SK-N-SH (cell line): ENCODE results near the gene DDX1. TPM values are rescaled to one million over a fixed set of nuclear protein-coding genes. Genes with fewer than 3 reads are reported as not detected.

Experiments
- CTCF ChIA-PET: fragments of 300-600, 350-600 bp; formaldehyde crosslinking; extraction: SDS; loops from one replicate; lab custom pipeline; 2021; lab: Yijun Ruan, JAX
- POLR2A ChIA-PET: fragments of 350-600 bp; sonication (Branson Sonifier 250); formaldehyde crosslinking; extraction: SDS; loops from one replicate; lab custom pipeline; 2020; ENCODE audit warnings: antibody characterized with exemption, inconsistent platforms; lab: Yijun Ruan, JAX
- DNase-seq: peaks from one replicate; pipeline ENCODE4 v3.0.0; 2012
- H2AFZ ChIP-seq: fragments of 200-600 bp; sonication (generic); 2 replicates; pipeline ENCODE4 v1.8.1; 2016; ENCODE audit warnings: antibody characterized with exemption, mild to moderate bottlenecking, low read depth
- H3F3A ChIP-seq: fragments of 200-600 bp; sonication (generic); replicated peaks from 2 replicates; pipeline ENCODE3; 2016; ENCODE audit warnings: antibody characterized with exemption, mild to moderate bottlenecking; ENCODE audit not compliant: insufficient read depth
- H3K27ac ChIP-seq, 2 experiments: fragments of 200-500 bp in 1 of 2; fragments of 200-600 bp in 1 of 2; sonication (Bioruptor generic) in 1 of 2; sonication (generic), shearing (Covaris generic) in 1 of 2; 2 replicates each; pipeline versions ENCODE4 v1.5.1 to v1.6.1; 2014 to 2016; ENCODE audit warnings: low read depth in 2 of 2, inconsistent platforms in 1 of 2, low read length in 1 of 2, mild to moderate bottlenecking in 1 of 2, mixed read lengths in 1 of 2
- H3K27me3 ChIP-seq: fragments of 200-600 bp; sonication (generic), shearing (Covaris generic); 2 replicates; pipeline ENCODE4 v1.6.1; 2016; ENCODE audit warnings: mixed run types; ENCODE audit not compliant: insufficient read depth
- H3K36me3 ChIP-seq, 2 experiments: fragments of 200-500 bp in 1 of 2; fragments of 200-600 bp in 1 of 2; sonication (Bioruptor generic) in 1 of 2; sonication (generic) in 1 of 2; replicated peaks in 1 of 2; 2 replicates each; pipeline versions ENCODE3 to v1.5.1; 2014 to 2016; ENCODE audit warnings: low read length in 1 of 2, mild to moderate bottlenecking in 1 of 2; ENCODE audit not compliant: insufficient read depth in 2 of 2, control insufficient read depth in 1 of 2
- H3K4me1 ChIP-seq, 2 experiments: fragments of 200-500 bp in 1 of 2; fragments of 200-600 bp in 1 of 2; sonication (Bioruptor generic) in 1 of 2; sonication (generic), shearing (Covaris generic) in 1 of 2; 2 replicates each; pipeline versions ENCODE4 v1.5.1 to v1.6.1; 2014 to 2016; ENCODE audit warnings: low read depth in 1 of 2, low read length in 1 of 2, mixed run types in 1 of 2; ENCODE audit not compliant: insufficient read depth in 2 of 2, control insufficient read depth in 1 of 2
- H3K4me2 ChIP-seq: fragments of 200-600 bp; sonication (generic), shearing (Covaris generic); 2 replicates; pipeline ENCODE4 v1.6.1; 2017; ENCODE audit warnings: mixed run types
- H3K4me3 ChIP-seq, 2 experiments: fragments of 200-500 bp in 1 of 2; fragments of 200-600 bp in 1 of 2; sonication (Bioruptor generic) in 1 of 2; sonication (generic), shearing (Covaris generic) in 1 of 2; 2 replicates each; pipeline versions ENCODE4 v1.5.1 to v1.8.1; 2014 to 2016; ENCODE audit warnings: low read depth in 2 of 2, inconsistent platforms in 1 of 2, low read length in 1 of 2, mild to moderate bottlenecking in 1 of 2, mixed read lengths in 1 of 2, moderate library complexity in 1 of 2
- H3K79me2 ChIP-seq: fragments of 200-600 bp; sonication (generic); 2 replicates; pipeline ENCODE4 v1.8.1; 2017; ENCODE audit warnings: mild to moderate bottlenecking; ENCODE audit not compliant: insufficient read depth
- H3K9ac ChIP-seq: fragments of 200-600 bp; sonication (generic); 2 replicates; pipeline ENCODE4 v1.6.1; 2017; ENCODE audit warnings: mixed run types
- H3K9me2 ChIP-seq: fragments of 200-600 bp; sonication (generic); 2 replicates; pipeline ENCODE4 v1.6.1; 2017; ENCODE audit warnings: mixed run types
- H3K9me3 ChIP-seq: fragments of 200-600 bp; sonication (generic); 2 replicates; pipeline ENCODE4 v1.6.1; 2017; ENCODE audit warnings: mixed run types, mild to moderate bottlenecking, moderate library complexity
- H4K20me1 ChIP-seq: fragments of 200-600 bp; sonication (generic); 2 replicates; pipeline ENCODE4 v1.6.1; 2017; ENCODE audit warnings: mild to moderate bottlenecking, mixed run types; ENCODE audit not compliant: insufficient read depth
- CHD2 ChIP-seq: fragments of 150-350 bp; IDR thresholded peaks from 2 replicates; pipeline ENCODE4 v1.6.1; 2018; ENCODE audit warnings: low read length; ENCODE audit not compliant: partially characterized antibody
- CTCF ChIP-seq: fragments of 200-600 bp; sonication (generic); IDR thresholded peaks from 2 replicates; pipeline ENCODE4 v1.6.1; 2017; ENCODE audit warnings: antibody characterized with exemption, mild to moderate bottlenecking, moderate library complexity
- ELF1 ChIP-seq: IDR thresholded peaks from 2 replicates; pipeline ENCODE4 v1.4.0; 2012
- EP300 ChIP-seq, 2 experiments: IDR thresholded peaks; 2 replicates each; pipeline versions ENCODE4 v1.4.0 to v1.6.1; 2012; ENCODE audit warnings: borderline replicate concordance in 1 of 2, low read depth in 1 of 2, low read length in 1 of 2
- FOSL2 ChIP-seq: IDR thresholded peaks from 2 replicates; pipeline ENCODE4 v1.4.0; 2012; ENCODE audit warnings: low read depth, mild to moderate bottlenecking, moderate library complexity, borderline replicate concordance
- FOXJ3 ChIP-seq: sonication (generic); formaldehyde crosslinking; IDR thresholded peaks from 2 replicates; pipeline ENCODE4 v1.5.1; 2020; ENCODE audit warnings: mild to moderate bottlenecking, missing genetic modification reagents
- FOXM1 ChIP-seq: IDR thresholded peaks from 2 replicates; pipeline ENCODE4 v1.4.0; 2012; ENCODE audit warnings: low read depth, mild to moderate bottlenecking
- GATA2 ChIP-seq: sonication (generic); formaldehyde crosslinking; IDR thresholded peaks from 2 replicates; pipeline ENCODE4 v1.5.0; 2020; ENCODE audit warnings: mild to moderate bottlenecking, missing genetic modification reagents
- IRF3 ChIP-seq: fragments of 150-350 bp; IDR thresholded peaks from 2 replicates; pipeline ENCODE4 v1.6.1; 2016; ENCODE audit warnings: mild to moderate bottlenecking, low read depth, low read length
- JUND ChIP-seq: IDR thresholded peaks from 2 replicates; pipeline ENCODE4 v1.4.0; 2012
- MAX ChIP-seq: IDR thresholded peaks from 2 replicates; pipeline ENCODE4 v1.4.0; 2012; ENCODE audit warnings: low read depth
- MEF2A ChIP-seq: IDR thresholded peaks from 2 replicates; pipeline ENCODE4 v1.4.0; 2012; ENCODE audit warnings: low read depth, borderline replicate concordance
- NFIC ChIP-seq: IDR thresholded peaks from 2 replicates; pipeline ENCODE4 v1.4.0; 2012; ENCODE audit warnings: borderline replicate concordance
- RAD21 ChIP-seq: IDR thresholded peaks from 2 replicates; pipeline ENCODE4 v1.6.1; 2012; ENCODE audit warnings: mild to moderate bottlenecking, low read length
- RXRA ChIP-seq: IDR thresholded peaks from 2 replicates; pipeline ENCODE4 v1.4.0; 2012; ENCODE audit warnings: low read depth, mild to moderate bottlenecking, borderline replicate concordance
- TAF1 ChIP-seq: IDR thresholded peaks from 2 replicates; pipeline ENCODE4 v1.6.1; 2012; ENCODE audit warnings: low read depth, mild to moderate bottlenecking, low read length, moderate library complexity, borderline replicate concordance
- TCF12 ChIP-seq: IDR thresholded peaks from 2 replicates; pipeline ENCODE4 v1.4.0; 2012
- TEAD4 ChIP-seq: IDR thresholded peaks from 2 replicates; pipeline ENCODE4 v1.4.0; 2012; ENCODE audit warnings: mild to moderate bottlenecking, borderline replicate concordance; ENCODE audit not compliant: insufficient read depth
- USF1 ChIP-seq: IDR thresholded peaks from 2 replicates; pipeline ENCODE4 v1.4.0; 2012; ENCODE audit warnings: low read depth, borderline replicate concordance
- YY1 ChIP-seq: IDR thresholded peaks from 2 replicates; pipeline ENCODE4 v1.4.0; 2012; ENCODE audit warnings: low read depth, mild to moderate bottlenecking
- WGBS: methylation state at CpG from one replicate; pipeline ENCODE4 v1.1.6; 2017; ENCODE audit warnings: low lambda C conversion rate; 5-methylcytosine and 5-hydroxymethylcytosine counted together
- polyA plus RNA-seq, 3 experiments: library from polyadenylated mRNA; depleted of rRNA; stranded (reverse); fragments of >200 nt; gene quantifications; 2 replicates each; pipeline ENCODE4 v1.2.3, GENCODE V29; 2012

Gene DDX1
- polyA plus RNA-seq, 1 of the 3 experiments (the other 2 are of a cell fraction): 54.5 TPM

- Histone ChIP-seq H3K9me2 (no peaks in the 10 kb centered on the region), H3K9me3 (no peaks in the 10 kb centered on the region), H3K36me3 (no peaks in the 10 kb centered on the region), H2AFZ (no peak overlapping the region), H3K27ac (no peak overlapping the region), H3K4me1 (peaks cover 0 to 5% of the 10 kb centered on the region in 2 experiments; a peak in 1 of 4 replicates), H3K79me2 (no peaks in the 10 kb centered on the region), H3K9ac (no peak overlapping the region), H3K4me3 (no peak overlapping the region), H3K4me2 (no peak overlapping the region), H3K27me3 (no peaks in the 10 kb centered on the region), H4K20me1 (no peaks in the 10 kb centered on the region), H3F3A (no peaks in the 10 kb centered on the region)
- CTCF ChIA-PET: interaction anchor here (0.7 to 1.2 kb wide), 5 partner anchors 15 to 964 kb away, joined by 3 to 6 read pairs (median 3); partner anchors contain the start of gene MYCN
- POLR2A ChIA-PET: no interaction called here
- WGBS: 53% methylated on average over 10 of the region's 10 CpGs
- no peak for DNase-seq
- TF ChIP-seq IRF3: no peak
- TF ChIP-seq EP300 (IDR thresholded peaks at IDR 0.05; ENCODE audit: borderline replicate concordance in 1 of 2, low read depth in 1 of 2, low read length in 1 of 2): no peak
- TF ChIP-seq YY1: no peak
- no peak for TF ChIP-seq FOXM1
- no peak for TF ChIP-seq GATA2 (CRISPR knock-in tag)
- no peak for TF ChIP-seq FOXJ3 (CRISPR knock-in tag)
- TF ChIP-seq ELF1: no peak
- TF ChIP-seq CTCF: no peak
- no peak for TF ChIP-seq NFIC
- no peak for TF ChIP-seq RXRA
- no peak for TF ChIP-seq TEAD4
- TF ChIP-seq MEF2A: no peak
- TF ChIP-seq JUND: no peak
- TF ChIP-seq FOSL2: no peak
- TF ChIP-seq USF1: no peak
- TF ChIP-seq MAX: no peak
- no peak for TF ChIP-seq TCF12
- TF ChIP-seq RAD21: no peak
- no peak for TF ChIP-seq CHD2
- TF ChIP-seq TAF1: no peak
- TF ChIP-seq, all 33 proteins: peak for 0
Measured at GRCh38 chr2:15648593-15649525, 57.2 kb downstream of the DDX1 start.
